Measurements from ENCODE around the gene YDJC. TPM values are rescaled to one million over a fixed set of nuclear protein-coding genes. Genes with fewer than 3 reads are reported as not detected.
"Not testable (repeated sequence)": the region's sequence is repeated elsewhere in the genome, so short reads cannot be mapped to it uniquely, and the experiment has no call there.

Gene YDJC
- total RNA-seq: 10 to 100 TPM; 18.9 to 23.2 TPM
- long read RNA-seq, transcript YDJC-203 (5 exons, 1,410 nt): minor isoform, 6 of 49 reads
- long read RNA-seq, transcript YDJC-201 (5 exons, 1,351 nt): major isoform, 19 of 49 reads
- long read RNA-seq, transcript YDJC-206 (4 exons, 1,494 nt): minor isoform, 7 of 49 reads
- long read RNA-seq, partial matches to known transcripts: 7 of 49 reads
- long read RNA-seq, other reads (novel, unspliced or antisense): 4 of 49 reads

- DNase-seq: peak; percentile 92 to 97
- intact Hi-C loops (cut with DNase I, micrococcal nuclease): loop anchor here in 1 of 2 donors (10.0 kb wide), 1 partner anchor 55 kb away; no protein-coding TSS in a partner anchor
- ATAC-seq: peak; percentile 92
Observed at GRCh38 chr22:21629255-21630149, at the start of gene YDJC. Gene YDJC, minus strand, starts transcription at chr22:21630022. Its CDS starts 8 bp downstream, at chr22:21630014.

- DNase-seq (no peak), ATAC-seq (no peak)
- intact Hi-C loops (cut with DNase I, micrococcal nuclease): no loop called here
Observed at GRCh38 chr22:21679383-21679782, 49.6 kb upstream of the YDJC start.

GRCh38 chr22:21678842-21679241, 49.0 kb upstream of the YDJC start:
- intact Hi-C loops (cut with DNase I, micrococcal nuclease); ATAC-seq; DNase-seq: not testable (repeated sequence)

GRCh38 chr22:21677606-21678443, 48.0 kb upstream of the YDJC start:
- ATAC-seq (no peak), DNase-seq (no peak)
- intact Hi-C loops (cut with DNase I, micrococcal nuclease): no loop called here

- intact Hi-C loops (cut with DNase I, micrococcal nuclease): no loop called here
- no peak for DNase-seq
- ATAC-seq: no peak
Observed at GRCh38 chr22:21674638-21675245, 44.9 kb upstream of the YDJC start.

- no peak for ATAC-seq
- DNase-seq: no peak
- intact Hi-C loops (cut with DNase I, micrococcal nuclease): no loop called here
Observed at GRCh38 chr22:21673534-21674321, 43.9 kb upstream of the YDJC start.

GRCh38 chr22:21672107-21672629, 42.3 kb upstream of the YDJC start:
- DNase-seq: no peak
- intact Hi-C loops (cut with DNase I, micrococcal nuclease): no loop called here
- no peak for ATAC-seq

GRCh38 chr22:21669026-21669425, 39.2 kb upstream of the YDJC start:
- intact Hi-C loops (cut with DNase I, micrococcal nuclease): no loop called here
- no peak for ATAC-seq
- no peak for DNase-seq

GRCh38 chr22:21666786-21667185, 37.0 kb upstream of the YDJC start:
- DNase-seq (peak in 1 of 2 donors; percentile 31), ATAC-seq (no peak)
- intact Hi-C loops (cut with DNase I, micrococcal nuclease): no loop called here

- ATAC-seq: no peak
- DNase-seq: peak in 1 of 2 donors; percentile 19
Observed at GRCh38 chr22:21665047-21665851, 35.4 kb upstream of the YDJC start.

GRCh38 chr22:21663738-21664137, 33.9 kb upstream of the YDJC start:
- no peak for DNase-seq
- ATAC-seq: no peak
- intact Hi-C loops (cut with DNase I, micrococcal nuclease): no loop called here

More at GRCh38 chr22:21665047-21665851, 35.4 kb upstream of the YDJC start:
- intact Hi-C loops (cut with DNase I, micrococcal nuclease): no loop called here

- ATAC-seq: no peak
- intact Hi-C loops (cut with DNase I, micrococcal nuclease): no loop called here
- no peak for DNase-seq
Observed at GRCh38 chr22:21661991-21662390, 32.2 kb upstream of the YDJC start.

GRCh38 chr22:21660904-21661303, 31.1 kb upstream of the YDJC start:
- intact Hi-C loops (cut with DNase I, micrococcal nuclease): no loop called here
- ATAC-seq (no peak), DNase-seq (no peak)

GRCh38 chr22:21659864-21660525, 30.2 kb upstream of the YDJC start:
- no peak for ATAC-seq
- intact Hi-C loops (cut with DNase I, micrococcal nuclease): no loop called here
- no peak for DNase-seq

- peak; percentile 78 to 89 for DNase-seq
- ATAC-seq: peak; percentile 95
Observed at GRCh38 chr22:21657360-21658032, 27.7 kb upstream of the YDJC start.

GRCh38 chr22:21657020-21657359, 27.2 kb upstream of the YDJC start:
- ATAC-seq (peak; percentile 3), DNase-seq (no peak)
- intact Hi-C loops (cut with DNase I, micrococcal nuclease): no loop called here

More at GRCh38 chr22:21657360-21658032, 27.7 kb upstream of the YDJC start:
- intact Hi-C loops (cut with DNase I, micrococcal nuclease): no loop called here

All from left colon (tissue), 2 donors.